Activated naive CD4-positive, alpha-beta T cell treated with anti-CD3 and anti-CD28 coated beads, Interleukin-2, amount 50 U/mL, for 24 hours (primary cell): ENCODE results near the gene ZNF48.

Experiments
- H3K27ac Mint-ChIP-seq: one replicate; pipeline ENCODE4 v1.8.0; 2021; ENCODE audit warnings: mild to moderate bottlenecking, mixed read lengths
- H3K27me3 Mint-ChIP-seq: one replicate; pipeline ENCODE4 v1.8.0; 2021; ENCODE audit warnings: mixed read lengths
- H3K36me3 Mint-ChIP-seq: one replicate; pipeline ENCODE4 v1.8.0; 2021; ENCODE audit warnings: mixed read lengths
- H3K4me1 Mint-ChIP-seq: one replicate; pipeline ENCODE4 v1.8.0; 2021; ENCODE audit warnings: mixed read lengths
- H3K4me3 Mint-ChIP-seq: one replicate; pipeline ENCODE4 v1.8.0; 2021; ENCODE audit warnings: mild to moderate bottlenecking, mixed read lengths
- H3K9me3 Mint-ChIP-seq: one replicate; pipeline ENCODE4 v1.8.0; 2021; ENCODE audit warnings: mixed read lengths

ZNF48 gene

DNA sequence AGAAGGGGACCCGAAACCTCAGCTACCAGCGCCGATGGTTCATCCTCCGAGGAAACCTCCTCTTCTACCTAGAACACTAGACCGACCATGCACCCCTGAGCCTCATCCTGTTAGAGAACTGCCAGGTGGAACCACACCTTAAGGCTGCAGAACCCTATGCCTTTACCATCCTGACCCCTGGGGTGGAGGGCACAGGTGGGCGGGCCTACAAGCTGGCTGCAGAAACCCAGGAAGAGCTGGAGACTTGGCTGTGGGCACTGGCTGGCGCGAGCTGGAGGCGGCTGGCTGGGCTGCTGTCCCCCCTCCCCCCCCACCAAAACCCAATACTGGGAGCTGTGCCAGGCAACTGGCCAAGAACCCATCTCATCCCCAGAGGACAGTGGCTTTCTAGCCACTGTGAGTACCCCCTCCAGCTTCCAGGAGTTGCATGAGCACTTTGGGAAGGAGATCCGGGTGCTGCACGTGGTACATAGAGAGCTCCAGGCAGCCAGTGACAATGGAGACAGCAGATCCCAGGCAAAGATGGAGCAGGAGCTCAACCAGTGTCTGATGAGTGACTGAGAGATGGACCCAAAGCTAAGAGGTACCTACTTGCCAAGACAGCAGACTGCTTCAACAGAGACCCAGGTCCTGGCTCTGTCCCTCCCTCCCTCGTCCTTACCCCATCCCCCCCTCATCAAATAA is 38.7 kb upstream of the ZNF48 start:
- Mint-ChIP-seq H3K4me3 (peak overlapping the region; percentile 92), H3K27ac (peak overlapping the region; percentile 85), H3K4me1 (peaks cover 29% of the 10 kb centered on the region), H3K9me3 (no peaks in the 10 kb centered on the region), H3K27me3 (no peaks in the 10 kb centered on the region), H3K36me3 (peaks cover 4% of the 10 kb centered on the region)

DNA sequence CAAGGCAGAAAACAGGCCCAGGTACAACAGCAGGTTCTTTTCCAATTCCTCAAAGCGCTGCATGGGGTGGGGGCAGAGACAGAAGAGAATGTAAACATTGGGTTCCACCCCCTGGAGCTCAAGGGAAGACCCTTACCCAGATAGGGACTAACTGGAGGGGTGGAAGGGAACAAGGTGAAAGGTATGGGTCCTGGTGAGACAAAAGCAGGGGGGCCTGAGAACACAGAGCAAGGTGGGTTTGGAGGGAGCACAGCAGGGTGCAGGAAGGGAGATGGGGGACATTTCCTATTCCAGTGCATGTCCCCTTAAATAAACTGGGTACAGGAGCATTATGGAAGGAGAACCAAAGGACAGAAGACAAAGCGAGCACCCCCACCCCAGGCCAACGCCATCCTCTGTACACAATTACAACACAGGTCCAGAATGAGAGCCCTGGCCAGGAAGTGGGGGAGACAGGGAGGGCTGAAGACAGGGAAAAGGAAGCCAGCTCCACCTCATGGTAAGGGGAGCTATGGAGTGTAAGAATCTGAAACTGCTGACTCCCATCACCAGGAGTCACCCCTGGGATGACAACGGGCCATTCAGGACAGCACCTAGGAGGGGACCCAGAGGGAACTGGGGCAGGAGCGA is 38.0 kb upstream of the ZNF48 start:
- Mint-ChIP-seq H3K36me3 (peaks cover 4% of the 10 kb centered on the region), H3K27ac (no peak overlapping the region), H3K4me1 (peaks cover 26% of the 10 kb centered on the region), H3K27me3 (no peaks in the 10 kb centered on the region), H3K4me3 (no peak overlapping the region), H3K9me3 (no peaks in the 10 kb centered on the region)

DNA sequence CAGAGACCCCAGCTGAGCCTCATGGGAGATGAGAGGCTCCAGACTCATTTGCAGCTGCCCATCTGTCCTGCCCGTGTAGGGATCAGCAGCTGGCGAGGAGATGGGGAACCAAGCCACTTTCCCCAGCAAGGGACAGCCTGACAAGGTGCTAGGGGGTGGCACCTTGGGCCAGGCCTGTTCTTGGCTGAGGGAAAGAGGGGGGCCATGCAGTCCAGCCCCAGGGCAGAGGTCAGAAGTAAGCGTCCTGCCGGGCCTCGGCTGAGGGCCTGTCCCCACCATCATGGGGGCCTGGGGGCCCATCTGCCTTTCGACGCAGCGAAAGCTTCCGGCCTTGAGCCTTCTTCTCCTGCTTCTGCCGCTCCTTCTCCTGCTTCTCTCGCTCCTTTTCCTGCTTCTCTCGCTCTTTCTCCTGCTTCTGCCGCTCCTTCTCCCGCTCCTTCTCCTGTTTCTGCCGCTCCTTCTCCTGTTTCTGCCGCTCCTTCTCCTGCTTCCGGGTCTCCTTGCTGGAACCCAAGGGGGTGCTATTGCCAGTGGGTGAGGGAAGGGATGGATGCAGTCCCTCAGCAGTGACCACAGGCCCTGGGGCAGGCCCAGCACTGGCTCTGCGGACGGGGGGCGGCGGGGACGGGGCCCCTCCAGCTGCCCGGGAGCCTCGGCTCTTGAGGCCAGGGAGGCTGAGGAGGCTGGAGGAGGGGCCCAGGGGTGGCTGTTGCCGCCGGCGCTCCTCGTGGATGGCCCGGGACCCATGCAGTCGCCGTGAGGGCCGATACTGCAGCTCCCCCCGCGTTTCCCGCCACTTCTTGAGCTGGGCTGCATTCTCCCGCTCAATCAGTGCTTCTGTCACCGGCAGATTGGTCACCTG is 37.3 kb upstream of the ZNF48 start:
- Mint-ChIP-seq H3K27me3 (no peaks in the 10 kb centered on the region), H3K27ac (no peak overlapping the region), H3K4me1 (peaks cover 26% of the 10 kb centered on the region), H3K36me3 (peaks cover 8% of the 10 kb centered on the region), H3K4me3 (peak overlapping the region; percentile 34), H3K9me3 (no peaks in the 10 kb centered on the region)

DNA sequence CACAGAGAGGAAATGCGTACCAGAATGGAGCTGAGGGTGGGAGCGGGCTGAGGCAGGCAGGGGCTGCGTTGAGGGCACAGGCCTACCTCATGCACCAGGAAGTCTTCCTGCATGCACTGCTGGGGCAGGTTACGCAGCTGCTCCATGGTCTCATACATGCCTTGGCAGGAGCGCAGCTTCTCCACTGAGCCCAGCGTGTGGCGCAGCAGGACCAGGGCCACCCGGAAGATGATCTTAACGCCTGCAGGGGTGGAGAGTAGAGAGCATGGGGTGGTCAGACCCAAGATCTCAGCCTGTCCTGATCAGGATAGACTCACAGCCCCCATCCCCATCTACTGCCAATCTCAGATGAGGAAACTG is 36.7 kb upstream of the ZNF48 start:
- Mint-ChIP-seq H3K36me3 (peaks cover 8% of the 10 kb centered on the region), H3K27me3 (no peaks in the 10 kb centered on the region)

DNA sequence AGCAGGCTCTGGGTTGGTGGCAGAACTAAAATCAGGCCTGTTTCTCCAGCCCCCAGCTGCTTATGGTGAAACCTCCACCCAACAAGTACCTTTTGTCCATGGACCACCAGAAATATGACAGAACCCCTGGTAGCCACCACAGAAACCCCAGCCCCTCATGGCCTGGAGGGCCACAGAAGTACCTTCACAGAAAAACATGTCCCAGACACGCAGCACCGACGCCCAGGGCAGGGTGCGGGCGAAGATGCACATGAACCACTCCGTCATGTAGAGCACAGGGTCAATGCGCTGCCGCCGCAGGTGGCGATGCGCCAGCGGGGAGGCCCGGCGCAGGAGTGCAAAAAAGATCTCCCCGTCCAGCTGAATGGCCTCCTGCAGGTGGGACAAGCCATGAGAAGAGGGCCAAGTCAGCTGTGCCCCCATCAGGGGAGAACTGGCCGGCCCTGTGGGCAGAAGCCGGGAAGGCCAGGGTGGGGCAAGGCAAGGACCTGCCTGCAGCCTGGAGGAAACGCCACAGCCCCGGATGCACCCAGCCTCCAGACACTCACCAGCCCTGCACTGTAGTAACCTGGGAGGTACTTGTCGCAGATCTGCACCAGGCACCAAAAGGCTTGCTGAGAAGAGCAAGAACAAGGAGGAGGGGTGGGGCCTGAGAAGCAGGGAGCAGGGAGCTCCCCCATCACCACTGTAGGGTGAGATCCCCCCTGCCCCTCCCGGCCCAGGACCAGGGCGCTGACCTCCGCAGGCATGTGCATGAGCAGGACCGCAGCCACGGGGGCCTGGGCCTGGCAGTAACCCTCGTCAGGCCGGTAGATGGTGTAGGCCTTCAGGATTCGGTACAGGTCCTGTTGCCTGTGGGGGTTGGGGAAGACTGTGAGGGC is 36.0 kb upstream of the ZNF48 start:
- peaks cover 6% of the 10 kb centered on the region for H3K36me3 Mint-ChIP-seq
- no peak overlapping the region for H3K4me3 Mint-ChIP-seq
- no peak overlapping the region for H3K27ac Mint-ChIP-seq
- H3K27me3 Mint-ChIP-seq = no peaks in the 10 kb centered on the region
- no peaks in the 10 kb centered on the region for H3K9me3 Mint-ChIP-seq
- peaks cover 23% of the 10 kb centered on the region for H3K4me1 Mint-ChIP-seq

More for the DNA sequence above, 36.7 kb upstream of the ZNF48 start:
- Mint-ChIP-seq H3K9me3 (no peaks in the 10 kb centered on the region), H3K4me3 (no peak overlapping the region), H3K4me1 (peaks cover 29% of the 10 kb centered on the region), H3K27ac (no peak overlapping the region)

DNA sequence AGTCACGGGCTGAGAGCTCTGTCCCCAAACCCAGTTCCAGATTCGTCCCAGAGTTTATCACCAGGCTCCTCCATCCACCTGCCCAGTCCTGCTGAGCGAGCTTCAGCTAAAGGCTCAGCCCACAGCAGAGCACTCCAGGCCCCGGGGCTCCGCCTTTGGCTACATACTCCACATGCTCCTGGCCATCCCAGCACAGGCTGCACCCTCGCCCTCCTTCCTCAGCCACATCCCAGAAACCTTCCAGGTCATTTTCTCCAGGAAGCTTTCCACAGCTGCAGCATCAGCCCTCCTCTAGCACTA is 35.4 kb upstream of the ZNF48 start:
- no peak overlapping the region for H3K4me3 Mint-ChIP-seq
- no peak overlapping the region for H3K27ac Mint-ChIP-seq

DNA sequence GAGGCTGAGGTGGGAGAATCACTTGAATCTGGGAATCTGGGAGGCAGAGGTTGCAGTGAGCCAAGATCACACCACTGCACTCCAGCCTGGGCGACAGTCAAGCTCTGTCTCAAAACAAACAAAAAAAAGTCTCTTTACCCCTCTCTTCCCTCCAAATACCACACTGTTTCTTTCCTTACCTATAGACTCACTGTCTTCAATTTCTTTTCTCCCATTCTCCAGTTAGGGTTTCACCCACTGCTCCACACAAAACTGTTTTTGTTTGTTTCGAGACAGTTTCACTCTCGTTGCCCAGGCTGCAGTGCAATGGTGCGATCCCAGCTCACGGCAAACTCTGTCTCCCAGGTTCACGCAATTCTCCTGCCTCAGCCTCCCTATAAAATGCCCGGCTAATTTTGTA is 34.0 kb upstream of the ZNF48 start:
- no peak overlapping the region for H3K4me3 Mint-ChIP-seq
- no peaks in the 10 kb centered on the region for H3K27me3 Mint-ChIP-seq
- H3K4me1 Mint-ChIP-seq = peaks cover 14% of the 10 kb centered on the region
- peaks cover 6% of the 10 kb centered on the region for H3K36me3 Mint-ChIP-seq
- H3K27ac Mint-ChIP-seq = peak overlapping the region; percentile 46
- no peaks in the 10 kb centered on the region for H3K9me3 Mint-ChIP-seq

More for the DNA sequence above, 35.4 kb upstream of the ZNF48 start:
- Mint-ChIP-seq H3K4me1 (peaks cover 19% of the 10 kb centered on the region), H3K27me3 (no peaks in the 10 kb centered on the region), H3K36me3 (peaks cover 4% of the 10 kb centered on the region), H3K9me3 (no peaks in the 10 kb centered on the region)

DNA sequence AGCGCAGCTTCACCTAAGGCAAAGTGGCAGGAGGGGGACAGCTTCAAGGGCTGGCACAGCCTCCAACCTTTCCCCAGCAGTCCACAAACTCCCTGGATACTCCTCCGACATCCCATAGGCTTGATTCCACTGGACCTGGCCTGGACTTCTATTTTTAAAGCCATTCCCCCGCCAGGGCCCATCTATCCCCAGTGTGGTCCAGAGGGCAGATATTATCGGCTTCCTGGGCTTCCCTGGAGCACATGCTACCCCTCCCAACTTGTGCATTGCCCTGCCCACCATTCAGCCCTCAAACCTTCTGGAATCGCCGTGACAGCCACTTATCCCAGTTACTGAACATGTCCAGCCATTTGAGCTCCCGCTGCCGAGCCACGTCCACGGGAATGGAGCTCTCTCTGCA is 30.0 kb upstream of the ZNF48 start:
- H3K9me3 Mint-ChIP-seq = no peaks in the 10 kb centered on the region
- H3K36me3 Mint-ChIP-seq = peaks cover 6% of the 10 kb centered on the region
- no peaks in the 10 kb centered on the region for H3K27me3 Mint-ChIP-seq
- peaks cover 35% of the 10 kb centered on the region for H3K4me1 Mint-ChIP-seq
- H3K4me3 Mint-ChIP-seq = no peak overlapping the region
- no peak overlapping the region for H3K27ac Mint-ChIP-seq

DNA sequence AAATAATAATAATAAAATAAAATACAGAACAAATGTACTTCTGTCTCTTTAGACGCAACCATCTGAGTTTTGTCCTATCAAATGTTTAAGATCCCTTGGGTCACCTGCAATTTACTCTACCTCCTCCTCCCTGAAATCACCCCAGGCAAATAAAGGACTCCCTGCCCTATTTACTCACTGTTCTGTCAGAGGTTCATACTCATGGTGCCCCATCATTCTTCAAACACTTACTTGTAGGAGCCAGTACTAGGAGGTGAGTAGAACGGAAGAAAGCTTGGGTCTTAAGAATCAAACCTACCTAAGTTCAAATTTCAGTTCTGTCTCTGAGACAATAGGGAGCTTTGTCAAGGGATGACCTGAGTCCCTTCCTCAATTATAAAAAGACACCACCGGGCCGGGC is 28.7 kb upstream of the ZNF48 start:
- peaks cover 41% of the 10 kb centered on the region for H3K4me1 Mint-ChIP-seq
- no peaks in the 10 kb centered on the region for H3K27me3 Mint-ChIP-seq
- peaks cover 6% of the 10 kb centered on the region for H3K36me3 Mint-ChIP-seq
- no peaks in the 10 kb centered on the region for H3K9me3 Mint-ChIP-seq
- H3K27ac Mint-ChIP-seq = peak overlapping the region; percentile 9
- peak overlapping the region; percentile 95 for H3K4me3 Mint-ChIP-seq

DNA sequence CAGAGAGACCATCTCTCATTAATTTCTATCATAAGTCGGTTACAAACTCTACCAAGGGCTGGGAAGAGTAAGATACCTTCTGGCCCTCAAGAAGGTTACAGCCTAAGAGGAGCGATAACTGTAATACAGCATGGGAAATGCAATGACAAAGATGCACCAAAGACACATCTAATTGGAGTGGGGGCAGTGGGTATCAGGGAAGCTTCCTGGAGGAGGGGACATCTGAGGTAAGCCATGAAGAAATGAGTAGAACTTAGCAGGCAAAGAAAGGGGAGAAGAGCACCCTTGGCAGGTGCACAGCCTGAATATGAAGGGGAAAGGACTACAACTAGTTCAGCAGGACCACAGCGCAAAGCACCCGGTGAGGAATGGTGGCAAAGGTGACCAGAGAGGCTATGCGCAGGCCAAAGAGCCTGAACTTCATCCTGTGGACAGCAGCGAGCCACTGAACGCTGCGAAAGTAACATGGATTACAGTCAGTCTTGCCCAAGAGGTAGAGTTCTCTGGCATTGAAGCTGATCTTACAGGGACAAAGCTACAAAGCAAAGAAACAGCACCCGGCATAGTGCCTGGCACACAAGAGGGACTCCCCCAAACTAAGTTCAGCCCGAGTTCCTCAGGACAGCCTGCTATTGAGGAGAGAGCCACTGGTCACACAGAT is 27.7 kb upstream of the ZNF48 start:
- Mint-ChIP-seq H3K9me3 (no peaks in the 10 kb centered on the region), H3K4me1 (peaks cover 47% of the 10 kb centered on the region), H3K27me3 (no peaks in the 10 kb centered on the region)

DNA sequence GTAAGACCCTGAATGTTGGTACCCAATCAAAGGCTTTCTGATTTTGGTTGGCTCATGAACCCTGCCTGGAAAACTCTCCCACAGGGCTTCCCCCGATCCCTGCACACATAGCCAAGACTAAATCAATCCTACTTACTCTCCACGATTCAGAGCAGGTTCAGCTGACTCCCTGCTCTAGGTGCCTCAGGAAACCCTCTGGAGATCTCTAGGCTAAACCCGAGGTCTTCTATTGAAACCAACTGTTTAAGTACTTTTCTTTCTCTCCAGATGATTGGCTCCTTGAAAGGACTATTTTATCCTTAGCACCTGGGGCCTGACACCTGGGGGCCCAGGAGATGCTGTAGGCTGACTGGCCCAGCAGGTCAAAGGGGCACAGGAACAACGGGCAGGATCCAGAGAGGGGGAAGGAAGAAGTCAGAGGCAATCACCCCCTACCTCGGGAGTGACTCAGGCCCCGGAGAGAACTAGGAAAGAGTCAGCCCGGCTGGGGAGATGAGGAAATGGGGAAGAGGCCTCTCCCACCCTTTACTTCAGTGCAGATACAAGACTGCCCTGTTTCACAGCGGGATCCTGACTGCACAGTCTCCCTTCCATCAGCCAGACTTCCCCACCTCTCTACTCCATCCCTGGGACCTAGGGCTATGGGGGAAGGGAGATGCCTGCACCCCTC is 27.0 kb upstream of the ZNF48 start:
- H3K4me1 Mint-ChIP-seq = peaks cover 50% of the 10 kb centered on the region
- peak overlapping the region; percentile 95 for H3K4me3 Mint-ChIP-seq
- no peaks in the 10 kb centered on the region for H3K27me3 Mint-ChIP-seq
- peaks cover 3% of the 10 kb centered on the region for H3K36me3 Mint-ChIP-seq
- H3K27ac Mint-ChIP-seq = peak overlapping the region; percentile 92
- H3K9me3 Mint-ChIP-seq = no peaks in the 10 kb centered on the region

More for the DNA sequence above, 27.7 kb upstream of the ZNF48 start:
- Mint-ChIP-seq H3K27ac (peak overlapping the region; percentile 69), H3K36me3 (peaks cover 4% of the 10 kb centered on the region), H3K4me3 (peak overlapping the region; percentile 95)

DNA sequence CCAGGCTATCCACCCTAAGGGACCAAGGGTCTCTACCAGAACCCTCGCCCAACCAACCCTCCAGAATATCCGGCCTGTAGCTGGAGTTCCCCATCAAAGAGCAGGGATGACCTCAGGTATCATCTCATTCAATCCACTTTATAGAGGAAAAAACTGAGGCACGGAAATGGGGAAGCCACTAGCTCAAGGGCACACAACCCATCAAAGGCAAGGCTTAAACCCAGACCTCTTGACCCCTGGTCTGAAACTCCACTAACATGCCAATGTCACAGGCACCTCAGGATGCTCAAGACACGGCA is 26.5 kb upstream of the ZNF48 start:
- Mint-ChIP-seq H3K27me3 (no peaks in the 10 kb centered on the region), H3K9me3 (no peaks in the 10 kb centered on the region), H3K27ac (peak overlapping the region; percentile 81), H3K36me3 (peaks cover 3% of the 10 kb centered on the region), H3K4me3 (peak overlapping the region; percentile 95), H3K4me1 (peaks cover 49% of the 10 kb centered on the region)

DNA sequence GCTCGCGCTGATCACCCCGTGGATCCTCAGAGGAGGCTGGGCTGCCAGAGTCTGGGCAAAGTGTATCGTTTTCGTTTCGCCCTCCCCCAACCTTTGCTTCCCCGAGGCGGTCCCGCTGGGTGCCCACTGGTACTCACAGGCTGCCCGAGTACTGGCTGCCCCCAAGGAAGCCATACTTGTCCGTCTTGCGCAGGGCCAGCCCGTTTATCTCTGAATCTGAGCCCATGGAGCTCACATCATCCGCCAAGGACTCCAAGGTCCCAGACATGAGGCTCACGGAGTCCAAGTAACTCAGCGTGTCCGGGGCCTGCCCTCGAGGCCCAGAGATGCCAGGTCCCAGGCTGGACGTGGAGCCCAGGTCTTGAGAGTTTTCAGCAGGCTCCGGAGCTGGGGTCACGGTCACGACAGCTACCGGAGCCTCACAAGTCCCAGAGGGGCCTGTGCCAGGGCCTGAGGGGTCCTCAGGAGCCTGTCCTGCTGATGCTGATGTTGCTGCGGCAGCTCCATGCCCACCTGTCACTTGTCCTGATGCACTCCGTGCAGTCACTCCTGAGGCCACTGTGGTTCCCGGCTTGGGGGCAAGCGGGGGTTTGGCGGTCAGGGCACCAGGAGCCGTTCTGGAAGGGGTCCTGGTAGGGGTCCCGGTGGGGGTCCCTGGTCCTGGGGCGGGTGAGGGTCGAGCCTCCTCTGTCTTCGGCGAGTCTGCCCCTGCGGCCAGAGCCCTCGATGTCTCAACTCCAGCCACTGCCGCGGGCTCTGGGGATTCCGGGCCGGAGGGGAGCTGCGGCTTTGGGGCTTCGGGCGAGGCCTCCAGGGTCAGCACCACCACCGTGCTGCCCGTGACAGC is 25.9 kb upstream of the ZNF48 start:
- peak overlapping the region; percentile 81 for H3K27ac Mint-ChIP-seq
- H3K4me3 Mint-ChIP-seq = peak overlapping the region; percentile 95
- H3K36me3 Mint-ChIP-seq = peaks cover 3% of the 10 kb centered on the region
- H3K27me3 Mint-ChIP-seq = no peaks in the 10 kb centered on the region
- H3K4me1 Mint-ChIP-seq = peaks cover 49% of the 10 kb centered on the region
- no peaks in the 10 kb centered on the region for H3K9me3 Mint-ChIP-seq

DNA sequence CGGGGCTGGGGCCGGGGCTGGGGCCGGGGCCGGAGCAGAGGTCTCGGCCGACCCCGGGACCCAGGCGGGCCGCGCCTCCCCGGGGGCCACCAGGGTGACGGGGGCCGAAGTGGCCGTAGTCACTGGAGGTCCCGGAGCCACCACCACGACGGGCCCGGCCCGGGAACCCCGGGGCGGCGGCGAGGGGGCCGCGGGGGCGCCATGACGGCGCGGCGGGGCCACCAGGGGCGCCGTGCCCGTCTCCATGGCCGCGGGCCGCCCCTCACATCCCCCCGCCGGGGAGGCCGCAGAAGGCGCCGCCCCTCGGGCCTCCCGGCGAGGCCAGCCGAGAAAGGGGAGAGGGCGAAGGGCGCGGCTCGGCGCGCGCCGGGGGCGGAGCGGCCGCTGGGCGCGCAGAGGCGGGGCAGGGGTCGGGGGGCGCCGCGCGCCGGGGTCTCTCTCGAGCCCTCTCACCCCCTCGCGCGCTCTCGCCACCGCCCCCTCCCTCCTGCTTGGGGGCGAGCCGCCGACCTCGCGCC is 25.2 kb upstream of the ZNF48 start:
- Mint-ChIP-seq H3K27me3 (no peaks in the 10 kb centered on the region), H3K4me1 (peaks cover 49% of the 10 kb centered on the region), H3K9me3 (no peaks in the 10 kb centered on the region), H3K4me3 (peak overlapping the region; percentile 79), H3K27ac (no peak overlapping the region), H3K36me3 (peaks cover 3% of the 10 kb centered on the region)
